Panc1 (cell line): ENCODE measurements around the gene AMY1C.
"Not testable (repeated sequence)": the region's sequence is repeated elsewhere in the genome, so short reads cannot be mapped to it uniquely, and the experiment has no call there.

ENCODE experiments used
- SIN3A ChIP-seq: IDR thresholded peaks from 2 replicates; pipeline ENCODE4 v1.6.1; 2012; ENCODE audit warnings: low read depth, mild to moderate bottlenecking, low read length, moderate library complexity, borderline replicate concordance; ENCODE audit not compliant: insufficient read depth
- TCF7L2 ChIP-seq: IDR thresholded peaks from 2 replicates; pipeline ENCODE4 v1.6.1; 2011; ENCODE audit warnings: mild to moderate bottlenecking, low read depth, low read length, inconsistent platforms
- TF ChIP-seq, protein P1 (sequence below): fragments of 450-650 bp; IDR thresholded peaks from 2 replicates; pipeline ENCODE4 v1.5.1; 2017; ENCODE audit warnings: mild to moderate bottlenecking

DNA sequence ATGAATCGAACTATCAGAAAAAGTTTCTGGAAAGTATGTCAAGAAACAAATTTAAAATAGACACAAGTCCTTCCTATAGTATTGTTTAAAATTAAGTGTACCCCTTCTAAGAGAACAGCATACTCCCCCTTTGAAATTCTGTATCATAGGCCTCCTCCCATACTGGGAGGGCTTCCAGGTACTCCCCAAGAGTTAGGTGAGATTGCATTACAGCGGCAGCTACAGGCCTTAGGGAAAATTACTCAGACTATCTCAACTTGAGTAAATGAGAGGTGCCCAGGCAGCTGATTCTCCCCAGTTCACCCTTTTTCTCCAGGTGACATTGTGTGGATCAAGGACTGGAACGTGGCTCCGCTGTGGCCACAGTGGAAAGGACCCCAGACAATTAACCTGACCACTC lies 48.4 kb upstream of the AMY1C start:
- not testable (repeated sequence) for TF ChIP-seq SIN3A, TCF7L2
- TF ChIP-seq, protein P1, sequence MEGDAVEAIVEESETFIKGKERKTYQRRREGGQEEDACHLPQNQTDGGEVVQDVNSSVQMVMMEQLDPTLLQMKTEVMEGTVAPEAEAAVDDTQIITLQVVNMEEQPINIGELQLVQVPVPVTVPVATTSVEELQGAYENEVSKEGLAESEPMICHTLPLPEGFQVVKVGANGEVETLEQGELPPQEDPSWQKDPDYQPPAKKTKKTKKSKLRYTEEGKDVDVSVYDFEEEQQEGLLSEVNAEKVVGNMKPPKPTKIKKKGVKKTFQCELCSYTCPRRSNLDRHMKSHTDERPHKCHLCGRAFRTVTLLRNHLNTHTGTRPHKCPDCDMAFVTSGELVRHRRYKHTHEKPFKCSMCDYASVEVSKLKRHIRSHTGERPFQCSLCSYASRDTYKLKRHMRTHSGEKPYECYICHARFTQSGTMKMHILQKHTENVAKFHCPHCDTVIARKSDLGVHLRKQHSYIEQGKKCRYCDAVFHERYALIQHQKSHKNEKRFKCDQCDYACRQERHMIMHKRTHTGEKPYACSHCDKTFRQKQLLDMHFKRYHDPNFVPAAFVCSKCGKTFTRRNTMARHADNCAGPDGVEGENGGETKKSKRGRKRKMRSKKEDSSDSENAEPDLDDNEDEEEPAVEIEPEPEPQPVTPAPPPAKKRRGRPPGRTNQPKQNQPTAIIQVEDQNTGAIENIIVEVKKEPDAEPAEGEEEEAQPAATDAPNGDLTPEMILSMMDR, result not testable (repeated sequence)
